ENCODE data around the gene KIDINS220.

Gene KIDINS220

GRCh38 chr2:8805278-8806210 is 31.9 kb downstream of the KIDINS220 start:
- Histone ChIP-seq H3K9me3 (ENCODE audit: control insufficient read depth, low read length) (no peaks in the 10 kb centered on the region), H3K4me3 (ENCODE audit: extremely low read depth, insufficient read depth, low read length, poor library complexity, severe bottlenecking) (no peak overlapping the region), H3K4me1 (ENCODE audit: control insufficient read depth, insufficient read depth, low read length, poor library complexity, severe bottlenecking) (peaks cover 13% of the 10 kb centered on the region), H3K36me3 (ENCODE audit: control insufficient read depth, insufficient read depth, low read length) (peaks cover 53% of the 10 kb centered on the region), H3K27ac (ENCODE audit: low read depth, low read length, severe bottlenecking) (no peak overlapping the region)
- 88 to 98% methylated on average over 5 of the region's 6 CpGs for WGBS, 2 experiments (ENCODE audit: insufficient coverage in 2 of 2)

- Histone ChIP-seq H3K27ac (ENCODE audit: low read depth, low read length, severe bottlenecking) (no peak overlapping the region), H3K36me3 (ENCODE audit: control insufficient read depth, insufficient read depth, low read length) (peaks cover 51% of the 10 kb centered on the region), H3K9me3 (ENCODE audit: control insufficient read depth, low read length) (no peaks in the 10 kb centered on the region), H3K4me3 (ENCODE audit: extremely low read depth, insufficient read depth, low read length, poor library complexity, severe bottlenecking) (no peak overlapping the region), H3K4me1 (ENCODE audit: control insufficient read depth, insufficient read depth, low read length, poor library complexity, severe bottlenecking) (peaks cover 13% of the 10 kb centered on the region)
- WGBS, 2 experiments (ENCODE audit: insufficient coverage in 2 of 2) = 80 to 100% methylated on average over 1 to 2 of the region's 3 CpGs
These were observed 33.6 kb downstream of the KIDINS220 start for GRCh38 chr2:8803658-8804379.

- H3K36me3 ChIP-seq (ENCODE audit: control insufficient read depth, insufficient read depth, low read length) = peaks cover 59% of the 10 kb centered on the region
- 100% methylated on average over 3 of the region's 3 CpGs for WGBS, 2 experiments (ENCODE audit: insufficient coverage in 2 of 2)
- H3K4me1 ChIP-seq (ENCODE audit: control insufficient read depth, insufficient read depth, low read length, poor library complexity, severe bottlenecking) = peaks cover 13% of the 10 kb centered on the region
- no peak overlapping the region for H3K27ac ChIP-seq (ENCODE audit: low read depth, low read length, severe bottlenecking)
- no peak overlapping the region for H3K4me3 ChIP-seq (ENCODE audit: extremely low read depth, insufficient read depth, low read length, poor library complexity, severe bottlenecking)
- no peaks in the 10 kb centered on the region for H3K9me3 ChIP-seq (ENCODE audit: control insufficient read depth, low read length)
These were observed 34.7 kb downstream of the KIDINS220 start for GRCh38 chr2:8802741-8803140.

GRCh38 chr2:8800821-8801220 is 36.6 kb downstream of the KIDINS220 start:
- no peak overlapping the region for H3K27ac ChIP-seq (ENCODE audit: low read depth, low read length, severe bottlenecking)
- H3K9me3 ChIP-seq (ENCODE audit: control insufficient read depth, low read length) = no peaks in the 10 kb centered on the region
- WGBS, 2 experiments (ENCODE audit: insufficient coverage in 2 of 2) = 95 to 100% methylated on average over 2 of the region's 4 CpGs
- peaks cover 64% of the 10 kb centered on the region for H3K36me3 ChIP-seq (ENCODE audit: control insufficient read depth, insufficient read depth, low read length)
- H3K4me3 ChIP-seq (ENCODE audit: extremely low read depth, insufficient read depth, low read length, poor library complexity, severe bottlenecking) = no peak overlapping the region
- H3K4me1 ChIP-seq (ENCODE audit: control insufficient read depth, insufficient read depth, low read length, poor library complexity, severe bottlenecking) = peaks cover 13% of the 10 kb centered on the region

GRCh38 chr2:8800218-8800617 is 37.2 kb downstream of the KIDINS220 start:
- Histone ChIP-seq H3K27ac (ENCODE audit: low read depth, low read length, severe bottlenecking) (no peak overlapping the region), H3K4me3 (ENCODE audit: extremely low read depth, insufficient read depth, low read length, poor library complexity, severe bottlenecking) (no peak overlapping the region), H3K36me3 (ENCODE audit: control insufficient read depth, insufficient read depth, low read length) (peaks cover 64% of the 10 kb centered on the region), H3K4me1 (ENCODE audit: control insufficient read depth, insufficient read depth, low read length, poor library complexity, severe bottlenecking) (peaks cover 7% of the 10 kb centered on the region), H3K9me3 (ENCODE audit: control insufficient read depth, low read length) (no peaks in the 10 kb centered on the region)
- 92% methylated on average over 3 of the region's 5 CpGs; no CpG with 5 or more reads in 1 of the 2 experiments for WGBS, 2 experiments (ENCODE audit: insufficient coverage in 2 of 2)

- peaks cover 69% of the 10 kb centered on the region for H3K36me3 ChIP-seq (ENCODE audit: control insufficient read depth, insufficient read depth, low read length)
- WGBS, 2 experiments (ENCODE audit: insufficient coverage in 2 of 2) = 80 to 94% methylated on average over 2 of the region's 2 CpGs
These were observed 38.4 kb downstream of the KIDINS220 start for GRCh38 chr2:8799004-8799403.

GRCh38 chr2:8798393-8798792 is 39.0 kb downstream of the KIDINS220 start:
- no peak overlapping the region for H3K27ac ChIP-seq (ENCODE audit: low read depth, low read length, severe bottlenecking)
- H3K4me1 ChIP-seq (ENCODE audit: control insufficient read depth, insufficient read depth, low read length, poor library complexity, severe bottlenecking) = no peaks in the 10 kb centered on the region
- no peaks in the 10 kb centered on the region for H3K9me3 ChIP-seq (ENCODE audit: control insufficient read depth, low read length)
- peaks cover 75% of the 10 kb centered on the region for H3K36me3 ChIP-seq (ENCODE audit: control insufficient read depth, insufficient read depth, low read length)
- WGBS, 2 experiments (ENCODE audit: insufficient coverage in 2 of 2) = 93% methylated on average over 2 of the region's 2 CpGs; no CpG with 5 or more reads in 1 of the 2 experiments
- no peak overlapping the region for H3K4me3 ChIP-seq (ENCODE audit: extremely low read depth, insufficient read depth, low read length, poor library complexity, severe bottlenecking)

More at GRCh38 chr2:8799004-8799403, 38.4 kb downstream of the KIDINS220 start:
- Histone ChIP-seq H3K4me1 (ENCODE audit: control insufficient read depth, insufficient read depth, low read length, poor library complexity, severe bottlenecking) (no peaks in the 10 kb centered on the region), H3K27ac (ENCODE audit: low read depth, low read length, severe bottlenecking) (no peak overlapping the region), H3K4me3 (ENCODE audit: extremely low read depth, insufficient read depth, low read length, poor library complexity, severe bottlenecking) (no peak overlapping the region), H3K9me3 (ENCODE audit: control insufficient read depth, low read length) (no peaks in the 10 kb centered on the region)

- no peaks in the 10 kb centered on the region for H3K4me1 ChIP-seq (ENCODE audit: control insufficient read depth, insufficient read depth, low read length, poor library complexity, severe bottlenecking)
- H3K36me3 ChIP-seq (ENCODE audit: control insufficient read depth, insufficient read depth, low read length) = peaks cover 76% of the 10 kb centered on the region
- no peak overlapping the region for H3K27ac ChIP-seq (ENCODE audit: low read depth, low read length, severe bottlenecking)
- no peak overlapping the region for H3K4me3 ChIP-seq (ENCODE audit: extremely low read depth, insufficient read depth, low read length, poor library complexity, severe bottlenecking)
- no CpG with 5 or more reads among the region's 2 CpGs for WGBS, 2 experiments (ENCODE audit: insufficient coverage in 2 of 2)
- H3K9me3 ChIP-seq (ENCODE audit: control insufficient read depth, low read length) = no peaks in the 10 kb centered on the region
These were observed 39.7 kb downstream of the KIDINS220 start for GRCh38 chr2:8797682-8798081.

GRCh38 chr2:8796878-8797550 is 40.4 kb downstream of the KIDINS220 start:
- Histone ChIP-seq H3K4me3 (ENCODE audit: extremely low read depth, insufficient read depth, low read length, poor library complexity, severe bottlenecking) (no peak overlapping the region), H3K9me3 (ENCODE audit: control insufficient read depth, low read length) (no peaks in the 10 kb centered on the region), H3K27ac (ENCODE audit: low read depth, low read length, severe bottlenecking) (no peak overlapping the region), H3K4me1 (ENCODE audit: control insufficient read depth, insufficient read depth, low read length, poor library complexity, severe bottlenecking) (no peaks in the 10 kb centered on the region), H3K36me3 (ENCODE audit: control insufficient read depth, insufficient read depth, low read length) (peaks cover 73% of the 10 kb centered on the region)
- 97 to 100% methylated on average over 5 to 6 of the region's 6 CpGs for WGBS, 2 experiments (ENCODE audit: insufficient coverage in 2 of 2)

- H3K4me3 ChIP-seq (ENCODE audit: extremely low read depth, insufficient read depth, low read length, poor library complexity, severe bottlenecking) = no peak overlapping the region
- WGBS, 2 experiments (ENCODE audit: insufficient coverage in 2 of 2) = 96 to 97% methylated on average over 7 to 8 of the region's 9 CpGs
These were observed 41.0 kb downstream of the KIDINS220 start for GRCh38 chr2:8796315-8796848.

More at GRCh38 chr2:8796315-8796848, 41.0 kb downstream of the KIDINS220 start:
- Histone ChIP-seq H3K36me3 (ENCODE audit: control insufficient read depth, insufficient read depth, low read length) (peaks cover 67% of the 10 kb centered on the region), H3K27ac (ENCODE audit: low read depth, low read length, severe bottlenecking) (no peak overlapping the region), H3K4me1 (ENCODE audit: control insufficient read depth, insufficient read depth, low read length, poor library complexity, severe bottlenecking) (no peaks in the 10 kb centered on the region), H3K9me3 (ENCODE audit: control insufficient read depth, low read length) (no peaks in the 10 kb centered on the region)
